Gastroesophageal sphincter (tissue), 3 donors: ENCODE results near the gene KBTBD2.
"Not testable (repeated sequence)": the region's sequence is repeated elsewhere in the genome, so short reads cannot be mapped to it uniquely, and the experiment has no call there.

Experiments
- POLR2A ChIP-seq, 2 donors: fragments of 450-650 bp; IDR thresholded peaks; one replicate each; pipeline ENCODE4 v1.6.1; 2017; ENCODE audit warnings: antibody characterized with exemption in 2 of 2, mild to moderate bottlenecking in 2 of 2, moderate library complexity in 1 of 2
- TF ChIP-seq, protein P1 (sequence below), 4 experiments: fragments of 200-600 bp in 2 of 4; fragments of 450-650 bp in 2 of 4; sonication (generic) in 1 of 4; IDR thresholded peaks; one replicate each; pipeline ENCODE4 v1.5.1; 2017 to 2019; ENCODE audit warnings: antibody characterized with exemption in 4 of 4, mild to moderate bottlenecking in 2 of 4, moderate library complexity in 2 of 4

DNA sequence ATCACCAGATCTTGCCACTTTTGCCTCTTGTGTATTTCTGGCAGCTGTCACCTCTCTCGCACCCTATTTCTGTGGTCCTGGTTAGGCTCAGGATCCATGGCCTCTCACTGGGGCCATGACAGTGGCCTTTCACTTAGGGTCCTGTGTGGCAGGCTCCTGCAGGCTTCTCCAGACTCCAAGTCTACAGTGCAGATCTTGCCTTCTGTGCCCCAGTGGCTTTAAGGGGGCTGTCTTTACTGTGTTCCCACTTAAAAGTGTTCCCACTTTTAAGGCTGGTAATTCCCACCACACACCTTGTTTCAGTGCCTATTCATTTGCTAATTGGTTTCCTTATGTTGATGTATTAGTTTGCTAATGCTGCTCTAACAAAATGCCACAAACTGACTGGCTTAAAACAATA lies 27.7 kb downstream of the KBTBD2 start:
- TF ChIP-seq POLR2A (IDR thresholded peaks at IDR 0.05): not testable (repeated sequence)
- TF ChIP-seq, protein P1, sequence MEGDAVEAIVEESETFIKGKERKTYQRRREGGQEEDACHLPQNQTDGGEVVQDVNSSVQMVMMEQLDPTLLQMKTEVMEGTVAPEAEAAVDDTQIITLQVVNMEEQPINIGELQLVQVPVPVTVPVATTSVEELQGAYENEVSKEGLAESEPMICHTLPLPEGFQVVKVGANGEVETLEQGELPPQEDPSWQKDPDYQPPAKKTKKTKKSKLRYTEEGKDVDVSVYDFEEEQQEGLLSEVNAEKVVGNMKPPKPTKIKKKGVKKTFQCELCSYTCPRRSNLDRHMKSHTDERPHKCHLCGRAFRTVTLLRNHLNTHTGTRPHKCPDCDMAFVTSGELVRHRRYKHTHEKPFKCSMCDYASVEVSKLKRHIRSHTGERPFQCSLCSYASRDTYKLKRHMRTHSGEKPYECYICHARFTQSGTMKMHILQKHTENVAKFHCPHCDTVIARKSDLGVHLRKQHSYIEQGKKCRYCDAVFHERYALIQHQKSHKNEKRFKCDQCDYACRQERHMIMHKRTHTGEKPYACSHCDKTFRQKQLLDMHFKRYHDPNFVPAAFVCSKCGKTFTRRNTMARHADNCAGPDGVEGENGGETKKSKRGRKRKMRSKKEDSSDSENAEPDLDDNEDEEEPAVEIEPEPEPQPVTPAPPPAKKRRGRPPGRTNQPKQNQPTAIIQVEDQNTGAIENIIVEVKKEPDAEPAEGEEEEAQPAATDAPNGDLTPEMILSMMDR (IDR thresholded peaks at IDR 0.05): not testable (repeated sequence)
